HCT116 (cell line): ENCODE data around the gene TAF11. TPM values are rescaled to one million over a fixed set of nuclear protein-coding genes. Genes with fewer than 3 reads are reported as not detected.

ENCODE experiments used
- ATAC-seq: fragments of 200-7000 bp; cut with Tn5 transposase; 2 replicates; pipeline ENCODE4 v1.9.1; 2020; ENCODE audit warnings: mild to moderate bottlenecking, moderate library complexity
- BruUV-seq: library from RNA; stranded (reverse); fragments of 400-500 nt; replicated peaks from 2 replicates; lab custom pipeline; 2021; lab: Mats Ljungman, UMichigan
- CTCF ChIA-PET: fragments of 300-600 bp; sonication (Branson Sonifier 250); formaldehyde crosslinking; loops from one replicate; lab custom pipeline; 2021; ENCODE audit warnings: antibody characterized with exemption; lab: Charles Lee
- POLR2A ChIA-PET: fragments of 300-600, 350-600 bp; sonication (Branson Sonifier 250); formaldehyde crosslinking; loops from one replicate; lab custom pipeline; 2021; ENCODE audit warnings: antibody characterized with exemption; lab: Charles Lee
- RAD21 ChIA-PET, 2 experiments: fragments of 300-600 bp; sonication (Branson Sonifier 250); formaldehyde crosslinking; loops; one replicate each; lab custom pipeline; 2023; ENCODE audit warnings: low total read pairs in 2 of 2; ENCODE audit not compliant: uncharacterized antibody in 2 of 2, unreplicated experiment in 2 of 2, low non-redundant PET in 1 of 2; lab: Charles Lee
- DNase-seq: peaks from one replicate; pipeline ENCODE4 v3.0.0-alpha.2; 2010; ENCODE audit warnings: low read depth, low spot score
- H2AFZ ChIP-seq: fragments of 200-600 bp; shearing (Covaris generic), sonication (generic); 2 replicates; pipeline ENCODE4 v1.6.1; 2017; ENCODE audit warnings: low read depth, mixed run types, mixed read lengths, antibody characterized with exemption, low read length; ENCODE audit not compliant: poor library complexity, severe bottlenecking
- H3K27ac ChIP-seq: 2 replicates; pipeline ENCODE4 v1.5.1; 2012; ENCODE audit warnings: low read depth, low read length
- H3K27me3 ChIP-seq: fragments of 200-600 bp; sonication (generic); 2 replicates; pipeline ENCODE4 v1.6.1; 2016; ENCODE audit warnings: mixed run types, low read length, mixed read lengths; ENCODE audit not compliant: insufficient read depth
- H3K36me3 ChIP-seq, 2 experiments: fragments of 200-500 bp in 1 of 2; fragments of 200-600 bp in 1 of 2; sonication (Bioruptor generic) in 1 of 2; sonication (generic) in 1 of 2; 2 replicates each; pipeline versions ENCODE4 v1.5.1 to v1.6.1; 2014 to 2016; ENCODE audit warnings: low read length in 2 of 2, inconsistent platforms in 1 of 2, mixed read lengths in 1 of 2, mixed run types in 1 of 2; ENCODE audit not compliant: insufficient read depth in 2 of 2, control insufficient read depth in 1 of 2
- H3K4me1 ChIP-seq, 2 experiments: fragments of 200-600 bp in 1 of 2; sonication (generic) in 1 of 2; 2 replicates each; pipeline versions ENCODE4 v1.5.1 to v1.6.1; 2012 to 2017; ENCODE audit warnings: low read length in 2 of 2, inconsistent platforms in 1 of 2, mild to moderate bottlenecking in 1 of 2, mixed read lengths in 1 of 2, mixed run types in 1 of 2, moderate library complexity in 1 of 2; ENCODE audit not compliant: insufficient read depth in 2 of 2, control insufficient read depth in 1 of 2
- H3K4me2 ChIP-seq: fragments of 200-600 bp; sonication (generic); 2 replicates; pipeline ENCODE4 v1.6.1; 2017; ENCODE audit warnings: mixed run types, low read length, mixed read lengths
- H3K4me3 ChIP-seq, 2 experiments: fragments of 200-600 bp in 1 of 2; sonication (generic) in 1 of 2; replicated peaks in 1 of 2; 2 replicates each; pipeline ENCODE4 v1.5.1; 2011 to 2016; ENCODE audit warnings: low read length in 2 of 2, control low read depth in 1 of 2, low read depth in 1 of 2, mild to moderate bottlenecking in 1 of 2, mixed read lengths in 1 of 2, mixed run types in 1 of 2
- H3K79me2 ChIP-seq: fragments of 200-600 bp; sonication (generic); 2 replicates; pipeline ENCODE4 v1.6.1; 2017; ENCODE audit warnings: mild to moderate bottlenecking, mixed run types, low read length, moderate library complexity, mixed read lengths; ENCODE audit not compliant: insufficient read depth
- H3K9ac ChIP-seq: fragments of 200-600 bp; sonication (generic); 2 replicates; pipeline ENCODE4 v1.6.1; 2016; ENCODE audit warnings: low read length, mixed read lengths
- H3K9me2 ChIP-seq: fragments of 200-600 bp; sonication (generic), shearing (Covaris generic); 2 replicates; pipeline ENCODE4 v1.6.1; 2017; ENCODE audit warnings: mixed run types, mild to moderate bottlenecking, moderate library complexity; ENCODE audit not compliant: insufficient read depth
- H3K9me3 ChIP-seq, 2 experiments: fragments of 200-500 bp in 1 of 2; fragments of 200-600 bp in 1 of 2; sonication (Bioruptor generic) in 1 of 2; sonication (generic) in 1 of 2; 2 replicates each; pipeline ENCODE4 v1.6.1; 2014 to 2017; ENCODE audit warnings: low read length in 2 of 2, mixed read lengths in 2 of 2, inconsistent platforms in 1 of 2, low read depth in 1 of 2, mild to moderate bottlenecking in 1 of 2, mixed run types in 1 of 2, moderate library complexity in 1 of 2; ENCODE audit not compliant: control insufficient read depth in 1 of 2, insufficient read depth in 1 of 2
- H4K20me1 ChIP-seq: fragments of 200-600 bp; sonication (generic), shearing (Covaris generic); 2 replicates; pipeline ENCODE4 v1.6.1; 2017; ENCODE audit warnings: mixed run types, mild to moderate bottlenecking, moderate library complexity; ENCODE audit not compliant: insufficient read depth
- ATF3 ChIP-seq: IDR thresholded peaks from 2 replicates; pipeline ENCODE4 v1.6.1; 2012
- CEBPB ChIP-seq: IDR thresholded peaks from 2 replicates; pipeline ENCODE4 v1.6.1; 2012; ENCODE audit warnings: low read depth
- ELF1 ChIP-seq: IDR thresholded peaks from 2 replicates; pipeline ENCODE4 v1.6.1; 2012; ENCODE audit warnings: low read depth, borderline replicate concordance
- EZH2 ChIP-seq: fragments of 200-600 bp; sonication (generic); IDR thresholded peaks from 2 replicates; pipeline ENCODE4 v1.6.1; 2017; ENCODE audit warnings: antibody characterized with exemption, mixed run types
- FOSL1 ChIP-seq: IDR thresholded peaks from 2 replicates; pipeline ENCODE4 v1.6.1; 2012; ENCODE audit warnings: low read depth
- JUND ChIP-seq: IDR thresholded peaks from 2 replicates; pipeline ENCODE4 v1.6.1; 2012
- MAX ChIP-seq: IDR thresholded peaks from 2 replicates; pipeline ENCODE4 v1.6.1; 2012
- POLR2A ChIP-seq: IDR thresholded peaks from 2 replicates; pipeline ENCODE4 v1.7.0; 2011; ENCODE audit warnings: borderline replicate concordance; ENCODE audit not compliant: insufficient read depth, insufficient read length; ENCODE audit errors: extremely low read depth
- POLR2AphosphoS5 ChIP-seq: IDR thresholded peaks from 2 replicates; pipeline ENCODE4 v1.6.1; 2011; ENCODE audit warnings: mild to moderate bottlenecking, low read depth, low read length, moderate library complexity
- RAD21 ChIP-seq: IDR thresholded peaks from 2 replicates; pipeline ENCODE4 v1.6.1; 2012; ENCODE audit warnings: low read depth, mild to moderate bottlenecking
- SP1 ChIP-seq: IDR thresholded peaks from 2 replicates; pipeline ENCODE4 v1.6.1; 2012; ENCODE audit warnings: low read depth
- TCF7L2 ChIP-seq: IDR thresholded peaks from 2 replicates; pipeline ENCODE4 v1.7.0; 2011; ENCODE audit warnings: borderline replicate concordance, inconsistent platforms; ENCODE audit not compliant: insufficient read depth, insufficient read length; ENCODE audit errors: extremely low read depth
- YY1 ChIP-seq: IDR thresholded peaks from 2 replicates; pipeline ENCODE4 v1.6.1; 2011; ENCODE audit warnings: low read length, low read depth, moderate library complexity, mild to moderate bottlenecking; ENCODE audit not compliant: insufficient replicate concordance; ENCODE audit errors: extremely low read depth
- ZFX ChIP-seq: fragments of 450-650 bp; IDR thresholded peaks from 2 replicates; pipeline ENCODE4 v1.6.1; 2017
- ZNF274 ChIP-seq: fragments of 200-500 bp; sonication (Bioruptor generic); IDR thresholded peaks from 2 replicates; pipeline ENCODE4 v1.6.1; 2014; ENCODE audit warnings: mild to moderate bottlenecking, low read depth, low read length, inconsistent platforms
- intact Hi-C: fragments of 100-400 bp; cut with micrococcal nuclease; formaldehyde crosslinking; loops from 2 replicates; pipeline ENCODE4 v1.10.0; 2022
- total RNA-seq: library from RNA; stranded (reverse); gene quantifications from one replicate; pipeline ENCODE4 v1.2.1, GENCODE V29; 2021; ENCODE audit not compliant: unreplicated experiment
- TF ChIP-seq, protein P1 (sequence below), 3 experiments: fragments of 200-600 bp in 1 of 3; sonication (generic) in 1 of 3; IDR thresholded peaks in 2 of 3; conservative IDR thresholded peaks in 1 of 3; 2 replicates each; pipeline ENCODE4 v1.5.1; 2012 to 2017; ENCODE audit warnings: low read depth in 2 of 3, low read length in 2 of 3, antibody characterized with exemption in 1 of 3, borderline replicate concordance in 1 of 3, control low read depth in 1 of 3, mild to moderate bottlenecking in 1 of 3, mixed read lengths in 1 of 3, mixed run types in 1 of 3, moderate library complexity in 1 of 3; ENCODE audit not compliant: insufficient read depth in 1 of 3

The TAF11 gene
- total RNA-seq, 1 experiment from 2014 or later = 23.7 TPM

DNA sequence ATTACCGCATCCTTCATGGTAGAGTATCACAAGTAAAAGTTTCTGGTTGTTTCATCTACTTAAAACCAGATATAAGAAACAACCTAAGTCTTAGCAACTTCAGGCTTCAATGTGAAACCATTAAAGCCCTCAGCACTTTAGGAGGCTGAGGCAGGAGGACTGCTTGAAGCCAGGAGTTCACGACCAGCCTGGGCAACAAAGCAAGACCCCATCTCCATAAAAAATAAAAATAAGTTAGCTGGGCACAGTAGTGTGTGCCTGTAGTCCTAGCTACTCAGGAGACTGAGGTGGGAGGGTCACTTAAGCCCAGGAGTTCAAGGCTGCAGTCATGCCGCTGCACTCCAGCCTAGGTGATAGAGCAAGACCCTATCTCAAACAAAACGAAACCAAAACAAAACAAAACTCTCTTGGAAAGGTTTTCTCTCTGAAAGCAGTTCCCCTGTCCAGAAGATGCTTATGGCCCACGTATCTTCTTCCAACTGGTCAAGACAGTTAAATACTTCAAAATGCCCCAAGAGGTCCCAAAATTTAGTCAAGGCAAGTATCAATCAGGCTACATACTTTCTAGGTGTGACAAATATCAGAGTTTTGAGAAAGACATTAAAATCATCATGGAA, 9.9 kb downstream of the TAF11 start:
- Histone ChIP-seq H4K20me1 (0 out of 2 replicates have a peak, but pooled peaks cover 5% of the 10 kb centered on the region), H3K79me2 (peaks cover 12% of the 10 kb centered on the region), H3K36me3 (peaks cover 27 to 32% of the 10 kb centered on the region in 2 experiments; a peak in 3 of 4 replicates), H3K4me3 (no peak overlapping the region), H2AFZ (no peak overlapping the region), H3K4me1 (no peaks in the 10 kb centered on the region), H3K27me3 (no peaks in the 10 kb centered on the region), H3K4me2 (no peak overlapping the region), H3K9me2 (no peaks in the 10 kb centered on the region), H3K27ac (no peak overlapping the region), H3K9me3 (no peaks in the 10 kb centered on the region)
- ChIA-PET POLR2A (no interaction called here), RAD21 (no interaction called here), CTCF (no interaction called here)
- TSS peak; percentile 21 for BruUV-seq
- DNase-seq = no peak
- no peak for ATAC-seq
- intact Hi-C loops = no loop called here
- TF ChIP-seq ZNF274 = no peak
- 0 out of 2 replicates have a peak, but pooled peaks have one; percentile 22 for TF ChIP-seq POLR2AphosphoS5
- TF ChIP-seq POLR2A = no peak
- TF ChIP-seq ZFX = no peak
- no peak for TF ChIP-seq TCF7L2
- no peak for TF ChIP-seq SP1
- no peak for TF ChIP-seq ATF3
- TF ChIP-seq, all 23 proteins: peak for 1
- H3K9ac ChIP-seq = no peak overlapping the region

DNA sequence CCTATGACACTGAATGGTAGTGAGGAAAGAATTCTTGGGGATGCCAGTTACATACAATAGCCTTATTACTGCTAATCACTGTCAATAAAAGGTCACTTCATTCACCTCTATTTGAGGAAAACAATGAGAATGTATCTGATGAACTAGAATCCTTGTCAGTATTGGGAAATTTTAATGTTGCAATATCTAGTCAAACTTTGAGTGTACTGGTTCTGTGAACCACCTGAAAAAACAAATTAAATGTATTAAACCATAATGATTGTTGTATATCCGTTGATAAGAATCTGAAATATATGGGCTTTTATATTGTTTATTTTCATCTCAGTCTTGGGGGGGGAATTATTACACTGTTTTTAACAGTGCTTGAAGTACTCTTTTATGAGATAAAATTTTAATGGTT, 10.6 kb downstream of the TAF11 start:
- ATAC-seq (no peak), DNase-seq (no peak)
- intact Hi-C loops = no loop called here
- Histone ChIP-seq H3K4me1 (no peaks in the 10 kb centered on the region), H3K27ac (no peak overlapping the region), H3K4me2 (no peak overlapping the region), H3K4me3 (no peak overlapping the region), H3K27me3 (no peaks in the 10 kb centered on the region), H3K36me3 (peaks cover 27 to 33% of the 10 kb centered on the region in 2 experiments; a peak in 3 of 4 replicates), H2AFZ (no peak overlapping the region), H3K9me3 (no peaks in the 10 kb centered on the region), H3K9ac (no peak overlapping the region), H3K9me2 (no peaks in the 10 kb centered on the region), H3K79me2 (peaks cover 9% of the 10 kb centered on the region), H4K20me1 (0 out of 2 replicates have a peak, but pooled peaks cover 5% of the 10 kb centered on the region)
- ChIA-PET CTCF (no interaction called here), RAD21 (no interaction called here), POLR2A (no interaction called here)
- no TSS peak for BruUV-seq
- TF ChIP-seq CEBPB = no peak
- no peak for TF ChIP-seq FOSL1
- TF ChIP-seq, protein P1, sequence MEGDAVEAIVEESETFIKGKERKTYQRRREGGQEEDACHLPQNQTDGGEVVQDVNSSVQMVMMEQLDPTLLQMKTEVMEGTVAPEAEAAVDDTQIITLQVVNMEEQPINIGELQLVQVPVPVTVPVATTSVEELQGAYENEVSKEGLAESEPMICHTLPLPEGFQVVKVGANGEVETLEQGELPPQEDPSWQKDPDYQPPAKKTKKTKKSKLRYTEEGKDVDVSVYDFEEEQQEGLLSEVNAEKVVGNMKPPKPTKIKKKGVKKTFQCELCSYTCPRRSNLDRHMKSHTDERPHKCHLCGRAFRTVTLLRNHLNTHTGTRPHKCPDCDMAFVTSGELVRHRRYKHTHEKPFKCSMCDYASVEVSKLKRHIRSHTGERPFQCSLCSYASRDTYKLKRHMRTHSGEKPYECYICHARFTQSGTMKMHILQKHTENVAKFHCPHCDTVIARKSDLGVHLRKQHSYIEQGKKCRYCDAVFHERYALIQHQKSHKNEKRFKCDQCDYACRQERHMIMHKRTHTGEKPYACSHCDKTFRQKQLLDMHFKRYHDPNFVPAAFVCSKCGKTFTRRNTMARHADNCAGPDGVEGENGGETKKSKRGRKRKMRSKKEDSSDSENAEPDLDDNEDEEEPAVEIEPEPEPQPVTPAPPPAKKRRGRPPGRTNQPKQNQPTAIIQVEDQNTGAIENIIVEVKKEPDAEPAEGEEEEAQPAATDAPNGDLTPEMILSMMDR (IDR thresholded peaks at IDR 0.05 in 2 of 3, conservative IDR thresholded peaks at IDR 0.05 in 1 of 3; ENCODE audit: borderline replicate concordance in 1 of 3, insufficient read depth in 1 of 3, low read depth in 2 of 3, low read length in 2 of 3) = no peak
- no peak for TF ChIP-seq SP1
- no peak for TF ChIP-seq ATF3
- no peak for TF ChIP-seq TCF7L2
- no peak for TF ChIP-seq RAD21
- no peak for TF ChIP-seq ZFX
- TF ChIP-seq ZNF274 = no peak
- TF ChIP-seq MAX = no peak
- TF ChIP-seq ELF1 = no peak
- TF ChIP-seq YY1 = no peak
- no peak for TF ChIP-seq POLR2A
- TF ChIP-seq JUND = no peak
- TF ChIP-seq EZH2 = no peak
- no peak for TF ChIP-seq POLR2AphosphoS5
